PC-9 (cell line): ENCODE data around the gene DLGAP3. TPM values are rescaled to one million over a fixed set of nuclear protein-coding genes. Genes with fewer than 3 reads are reported as not detected.

ENCODE experiments used
- BruUV-seq: library from RNA; stranded (reverse); fragments of 400-500 nt; replicated peaks from 2 replicates; lab custom pipeline; 2021; lab: Mats Ljungman, UMichigan
- CTCF ChIA-PET: fragments of 300-600 bp; sonication (Branson Sonifier 250); formaldehyde crosslinking; loops from one replicate; lab custom pipeline; 2022; ENCODE audit warnings: antibody characterized with exemption; lab: Charles Lee
- POLR2A ChIA-PET: fragments of 300-600 bp; sonication (Branson Sonifier 250); formaldehyde crosslinking; loops from one replicate; lab custom pipeline; 2022; ENCODE audit warnings: antibody characterized with exemption; ENCODE audit not compliant: unreplicated experiment; lab: Charles Lee
- DNase-seq, 2 experiments: peaks; one replicate each; pipeline versions ENCODE4 v3.0.0 to v3.0.0-alpha.2; 2015 to 2022; ENCODE audit warnings: mixed read lengths in 1 of 2
- H2AFZ ChIP-seq: fragments of 200-600 bp; sonication (generic); 2 replicates; pipeline ENCODE4 v1.8.1; 2017; ENCODE audit warnings: antibody characterized with exemption
- H3F3A ChIP-seq: fragments of 200-600 bp; sonication (generic); 2 replicates; pipeline ENCODE4 v1.8.1; 2017; ENCODE audit warnings: antibody characterized with exemption, mild to moderate bottlenecking, low read depth; ENCODE audit not compliant: insufficient read depth
- H3K27ac ChIP-seq: fragments of 200-600 bp; sonication (generic); 2 replicates; pipeline ENCODE4 v1.6.1; 2016; ENCODE audit warnings: mixed run types
- H3K27me3 ChIP-seq: fragments of 200-600 bp; sonication (generic); 2 replicates; pipeline ENCODE4 v1.6.1; 2016; ENCODE audit warnings: low read depth, mixed run types; ENCODE audit not compliant: insufficient read depth
- H3K36me3 ChIP-seq: fragments of 200-600 bp; sonication (generic); 2 replicates; pipeline ENCODE4 v1.6.1; 2016; ENCODE audit warnings: low read depth, mixed run types
- H3K4me1 ChIP-seq: fragments of 200-600 bp; sonication (generic); replicated peaks from 2 replicates; pipeline ENCODE4 v1.6.1; 2016; ENCODE audit warnings: mixed run types; ENCODE audit not compliant: insufficient read depth
- H3K4me2 ChIP-seq: fragments of 200-600 bp; sonication (generic); 2 replicates; pipeline ENCODE4 v1.6.1; 2017; ENCODE audit warnings: mixed run types
- H3K4me3 ChIP-seq: fragments of 200-600 bp; sonication (generic); 2 replicates; pipeline ENCODE4 v1.6.1; 2016; ENCODE audit warnings: mixed run types
- H3K79me2 ChIP-seq: fragments of 200-600 bp; sonication (generic); 2 replicates; pipeline ENCODE4 v1.6.1; 2017; ENCODE audit warnings: low read depth, mixed run types
- H3K9me2 ChIP-seq: fragments of 200-600 bp; sonication (generic); 2 replicates; pipeline ENCODE4 v1.8.1; 2017; ENCODE audit warnings: mild to moderate bottlenecking; ENCODE audit not compliant: insufficient read depth
- H3K9me3 ChIP-seq: fragments of 200-600 bp; sonication (generic); 2 replicates; pipeline ENCODE4 v1.8.1; 2016; ENCODE audit warnings: low read depth; ENCODE audit not compliant: insufficient read depth
- H4K20me1 ChIP-seq: fragments of 200-600 bp; sonication (generic); 2 replicates; pipeline ENCODE4 v1.8.1; 2017; ENCODE audit not compliant: insufficient read depth
- CTCF ChIP-seq: fragments of 200-600 bp; sonication (generic); conservative IDR thresholded peaks from 2 replicates; pipeline ENCODE4 v1.6.1; 2017; ENCODE audit warnings: mixed run types, antibody characterized with exemption, mild to moderate bottlenecking, moderate library complexity
- EZH2 ChIP-seq: fragments of 200-600 bp; sonication (generic); IDR thresholded peaks from 2 replicates; pipeline ENCODE4 v1.8.0; 2017; ENCODE audit warnings: antibody characterized with exemption, low read depth
- intact Hi-C: fragments of 100-400 bp; cut with micrococcal nuclease; formaldehyde crosslinking; loops from one replicate; pipeline ENCODE4 v1.10.0; 2022; ENCODE audit not compliant: unreplicated experiment
- total RNA-seq: library from RNA; stranded (reverse); gene quantifications from 2 replicates; pipeline ENCODE4 v1.2.3, GENCODE V29; 2021

Gene DLGAP3
- total RNA-seq, 1 experiment from 2014 or later, result not detected

- CTCF ChIA-PET, result no interaction called here
- Histone ChIP-seq H3K79me2 (no peaks in the 10 kb centered on the region), H3K4me2 (no peak overlapping the region), H3K9me2 (no peaks in the 10 kb centered on the region), H3F3A (no peaks in the 10 kb centered on the region), H3K4me3 (no peak overlapping the region), H2AFZ (no peak overlapping the region), H3K9me3 (no peaks in the 10 kb centered on the region), H3K36me3 (no peaks in the 10 kb centered on the region), H4K20me1 (no peaks in the 10 kb centered on the region), H3K27ac (no peak overlapping the region), H3K4me1 (no peaks in the 10 kb centered on the region), H3K27me3 (peaks cover 42% of the 10 kb centered on the region)
- no peak for DNase-seq
- no peak for TF ChIP-seq EZH2
- TF ChIP-seq CTCF, result no peak
- no TSS peak for BruUV-seq
- POLR2A ChIA-PET, result no interaction called here
- intact Hi-C loops, result no loop called here
These were observed 627 bp upstream of the DLGAP3 start for GRCh38 chr1:34929853-34930701.

GRCh38 chr1:34928699-34929496 lies 552 bp downstream of the DLGAP3 start:
- Histone ChIP-seq H3K27ac (no peak overlapping the region), H3K79me2 (no peaks in the 10 kb centered on the region), H3K4me2 (no peak overlapping the region), H3K9me2 (no peaks in the 10 kb centered on the region), H3K27me3 (peaks cover 35% of the 10 kb centered on the region), H3K36me3 (no peaks in the 10 kb centered on the region), H3F3A (no peaks in the 10 kb centered on the region), H3K4me3 (no peak overlapping the region), H2AFZ (no peak overlapping the region), H3K4me1 (no peaks in the 10 kb centered on the region), H4K20me1 (no peaks in the 10 kb centered on the region), H3K9me3 (no peaks in the 10 kb centered on the region)
- intact Hi-C loops, result no loop called here
- TF ChIP-seq EZH2, result no peak
- TF ChIP-seq CTCF, result no peak
- POLR2A ChIA-PET, result no interaction called here
- BruUV-seq, result no TSS peak
- DNase-seq, result no peak
- CTCF ChIA-PET, result no interaction called here

- CTCF ChIA-PET, result no interaction called here
- Histone ChIP-seq H3K27ac (no peak overlapping the region), H3F3A (no peaks in the 10 kb centered on the region), H3K9me3 (no peaks in the 10 kb centered on the region), H4K20me1 (no peaks in the 10 kb centered on the region), H2AFZ (no peak overlapping the region), H3K4me2 (no peak overlapping the region), H3K9me2 (no peaks in the 10 kb centered on the region), H3K4me1 (no peaks in the 10 kb centered on the region), H3K4me3 (no peak overlapping the region), H3K79me2 (no peaks in the 10 kb centered on the region), H3K27me3 (peaks cover 28% of the 10 kb centered on the region), H3K36me3 (no peaks in the 10 kb centered on the region)
- intact Hi-C loops, result no loop called here
- POLR2A ChIA-PET, result no interaction called here
- TF ChIP-seq EZH2, result no peak
- no peak for TF ChIP-seq CTCF
- DNase-seq, result no peak
- BruUV-seq, result no TSS peak
These were observed 1.3 kb downstream of the DLGAP3 start for GRCh38 chr1:34928066-34928696.
